KMS-11 (cell line): Measurements from ENCODE around the gene CYP26A1.

ENCODE experiments used
- H2AFZ ChIP-seq: fragments of 200-600 bp; sonication (generic); 2 replicates; pipeline ENCODE4 v1.6.1; 2016; ENCODE audit warnings: antibody characterized with exemption, mixed run types, low read depth
- H3K27ac ChIP-seq: fragments of 200-600 bp; sonication (generic); 2 replicates; pipeline ENCODE4 v1.6.1; 2016; ENCODE audit warnings: mild to moderate bottlenecking, mixed run types
- H3K27me3 ChIP-seq: fragments of 200-600 bp; sonication (generic); 2 replicates; pipeline ENCODE4 v1.6.1; 2017; ENCODE audit warnings: mild to moderate bottlenecking, low read depth, mixed run types, moderate library complexity; ENCODE audit not compliant: insufficient read depth
- H3K36me3 ChIP-seq: fragments of 200-600 bp; sonication (generic); 2 replicates; pipeline ENCODE4 v1.6.1; 2017; ENCODE audit warnings: mild to moderate bottlenecking, mixed run types; ENCODE audit not compliant: insufficient read depth
- H3K4me1 ChIP-seq: fragments of 200-600 bp; sonication (generic); 2 replicates; pipeline ENCODE4 v1.6.1; 2016; ENCODE audit warnings: mild to moderate bottlenecking, low read depth, mixed run types; ENCODE audit not compliant: poor library complexity, severe bottlenecking
- H3K4me2 ChIP-seq: fragments of 200-600 bp; sonication (generic); 2 replicates; pipeline ENCODE4 v1.7.0; 2016; ENCODE audit warnings: mild to moderate bottlenecking, mixed run types
- H3K4me3 ChIP-seq: fragments of 200-600 bp; sonication (generic); IDR thresholded peaks from 2 replicates; pipeline ENCODE4 v1.6.1; 2017; ENCODE audit warnings: low read depth, low read length, mixed read lengths; ENCODE audit not compliant: insufficient read depth
- H3K79me2 ChIP-seq: fragments of 200-600 bp; sonication (generic); 2 replicates; pipeline ENCODE4 v1.6.1; 2016; ENCODE audit warnings: low read depth, mixed run types; ENCODE audit not compliant: insufficient read depth
- H3K9ac ChIP-seq: fragments of 200-600 bp; sonication (generic); 2 replicates; pipeline ENCODE4 v1.6.1; 2016; ENCODE audit warnings: mild to moderate bottlenecking, mixed run types
- H4K20me1 ChIP-seq: fragments of 200-600 bp; sonication (generic); 2 replicates; pipeline ENCODE4 v1.6.1; 2016; ENCODE audit warnings: mild to moderate bottlenecking, mixed run types; ENCODE audit not compliant: insufficient read depth
- TF ChIP-seq, protein P1 (sequence below): fragments of 200-600 bp; sonication (generic); conservative IDR thresholded peaks from 2 replicates; pipeline ENCODE4 v1.6.1; 2017; ENCODE audit warnings: low read depth, mild to moderate bottlenecking, antibody characterized with exemption, low read length, moderate library complexity, mixed read lengths

CYP26A1 gene

DNA sequence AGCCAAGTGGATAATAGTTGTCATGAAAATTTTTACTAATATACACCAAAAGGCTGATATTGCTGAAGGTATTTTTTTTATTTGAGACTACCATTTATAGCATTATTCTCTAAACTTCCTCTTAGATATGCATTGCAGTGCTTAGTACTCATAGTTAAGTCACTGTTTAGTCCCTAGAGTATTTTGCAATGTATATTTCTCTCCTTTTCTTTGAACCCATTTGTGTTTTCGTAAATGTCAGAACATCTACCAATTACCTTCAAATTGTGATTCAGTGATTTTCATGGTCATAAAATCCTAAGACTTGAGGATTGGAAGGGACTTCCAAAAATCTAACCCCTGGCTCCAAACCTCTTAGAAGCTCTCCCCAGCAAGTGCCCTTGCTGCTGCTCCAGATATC is 34.6 kb upstream of the CYP26A1 start:
- H3K4me3 ChIP-seq: no peak overlapping the region
- H3K4me1 ChIP-seq: peaks cover 22% of the 10 kb centered on the region
- no peaks in the 10 kb centered on the region for H4K20me1 ChIP-seq
- H3K27me3 ChIP-seq: no peaks in the 10 kb centered on the region
- H3K27ac ChIP-seq: no peak overlapping the region
- no peak overlapping the region for H2AFZ ChIP-seq
- H3K4me2 ChIP-seq: no peak overlapping the region
- H3K9ac ChIP-seq: no peak overlapping the region
- TF ChIP-seq, protein P1, sequence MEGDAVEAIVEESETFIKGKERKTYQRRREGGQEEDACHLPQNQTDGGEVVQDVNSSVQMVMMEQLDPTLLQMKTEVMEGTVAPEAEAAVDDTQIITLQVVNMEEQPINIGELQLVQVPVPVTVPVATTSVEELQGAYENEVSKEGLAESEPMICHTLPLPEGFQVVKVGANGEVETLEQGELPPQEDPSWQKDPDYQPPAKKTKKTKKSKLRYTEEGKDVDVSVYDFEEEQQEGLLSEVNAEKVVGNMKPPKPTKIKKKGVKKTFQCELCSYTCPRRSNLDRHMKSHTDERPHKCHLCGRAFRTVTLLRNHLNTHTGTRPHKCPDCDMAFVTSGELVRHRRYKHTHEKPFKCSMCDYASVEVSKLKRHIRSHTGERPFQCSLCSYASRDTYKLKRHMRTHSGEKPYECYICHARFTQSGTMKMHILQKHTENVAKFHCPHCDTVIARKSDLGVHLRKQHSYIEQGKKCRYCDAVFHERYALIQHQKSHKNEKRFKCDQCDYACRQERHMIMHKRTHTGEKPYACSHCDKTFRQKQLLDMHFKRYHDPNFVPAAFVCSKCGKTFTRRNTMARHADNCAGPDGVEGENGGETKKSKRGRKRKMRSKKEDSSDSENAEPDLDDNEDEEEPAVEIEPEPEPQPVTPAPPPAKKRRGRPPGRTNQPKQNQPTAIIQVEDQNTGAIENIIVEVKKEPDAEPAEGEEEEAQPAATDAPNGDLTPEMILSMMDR: no peak
- H3K36me3 ChIP-seq: no peaks in the 10 kb centered on the region
- H3K79me2 ChIP-seq: no peaks in the 10 kb centered on the region

DNA sequence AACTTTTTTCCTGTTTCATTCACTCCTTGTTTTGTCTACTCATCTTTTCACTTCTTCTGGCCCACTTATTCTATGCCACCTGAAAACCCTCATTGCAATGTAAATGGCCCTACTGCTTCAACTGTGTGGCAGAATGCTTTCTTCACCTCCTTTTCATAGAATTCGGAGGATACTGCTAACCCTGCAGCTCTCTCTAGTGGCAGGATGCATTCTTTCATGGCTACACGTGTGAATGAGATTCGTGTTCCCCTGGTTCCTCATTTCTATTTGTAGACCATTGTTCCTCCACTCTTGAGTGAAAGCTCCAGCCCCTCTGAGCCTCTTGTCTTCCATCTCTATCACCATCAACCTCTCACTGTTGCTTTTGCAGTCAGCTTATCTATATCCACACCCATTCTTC is 34.0 kb upstream of the CYP26A1 start:
- TF ChIP-seq, protein P1: peak; percentile 58
- no peak overlapping the region for H3K4me2 ChIP-seq
- H2AFZ ChIP-seq: no peak overlapping the region
- no peaks in the 10 kb centered on the region for H3K36me3 ChIP-seq
- no peaks in the 10 kb centered on the region for H3K79me2 ChIP-seq
- no peaks in the 10 kb centered on the region for H3K27me3 ChIP-seq
- no peak overlapping the region for H3K27ac ChIP-seq
- no peaks in the 10 kb centered on the region for H4K20me1 ChIP-seq
- H3K9ac ChIP-seq: no peak overlapping the region
- no peak overlapping the region for H3K4me3 ChIP-seq
- H3K4me1 ChIP-seq: peaks cover 16% of the 10 kb centered on the region

DNA sequence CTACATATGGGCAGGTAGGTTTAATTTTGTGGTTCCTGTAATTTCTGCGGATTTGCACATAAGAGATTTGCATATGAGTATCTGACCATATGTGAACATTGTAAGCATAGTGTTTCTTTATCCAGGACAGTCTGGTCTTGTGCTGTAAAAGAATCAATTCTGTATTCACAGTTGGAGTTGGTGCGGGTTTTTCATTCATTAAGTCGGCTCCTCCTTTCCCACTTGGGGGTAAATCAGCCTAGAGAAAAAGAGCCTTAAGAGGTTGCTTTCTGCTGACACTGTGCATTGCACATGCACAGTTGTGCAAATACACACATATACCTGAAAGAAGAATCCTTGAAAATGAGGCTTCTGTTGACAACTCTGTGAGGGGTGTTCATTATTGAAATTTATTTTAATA is 19.2 kb upstream of the CYP26A1 start:
- H3K79me2 ChIP-seq: no peaks in the 10 kb centered on the region
- no peaks in the 10 kb centered on the region for H4K20me1 ChIP-seq
- no peaks in the 10 kb centered on the region for H3K36me3 ChIP-seq
- H3K4me2 ChIP-seq: no peak overlapping the region
- no peak overlapping the region for H2AFZ ChIP-seq
- H3K4me1 ChIP-seq: peaks cover 19% of the 10 kb centered on the region
- H3K27ac ChIP-seq: no peak overlapping the region
- no peak overlapping the region for H3K9ac ChIP-seq
- TF ChIP-seq, protein P1: no peak
- H3K4me3 ChIP-seq: no peak overlapping the region
- no peaks in the 10 kb centered on the region for H3K27me3 ChIP-seq

DNA sequence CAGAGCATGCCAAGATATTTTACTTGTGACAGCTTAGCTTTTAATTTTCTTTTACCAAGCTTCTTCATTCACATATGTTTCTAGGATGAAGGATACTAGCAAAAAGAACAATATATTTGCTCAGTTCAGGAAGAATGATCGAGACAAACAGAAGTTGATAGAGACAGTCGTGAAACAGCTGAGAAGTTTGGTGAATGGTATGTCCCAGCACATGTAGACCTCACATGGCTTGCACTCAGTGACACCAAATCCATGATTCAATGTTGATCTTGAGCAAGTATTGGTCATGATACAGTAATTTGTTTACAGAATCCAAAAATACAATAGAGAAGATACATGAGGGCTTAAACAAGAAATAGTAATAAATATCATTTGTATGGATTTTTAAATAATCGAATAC is 15.6 kb upstream of the CYP26A1 start:
- Histone ChIP-seq H3K4me1 (peaks cover 22% of the 10 kb centered on the region), H3K4me2 (peak overlapping the region; percentile 43), H3K4me3 (no peak overlapping the region), H4K20me1 (no peaks in the 10 kb centered on the region), H3K79me2 (no peaks in the 10 kb centered on the region), H3K36me3 (no peaks in the 10 kb centered on the region), H3K9ac (no peak overlapping the region), H3K27me3 (no peaks in the 10 kb centered on the region), H2AFZ (no peak overlapping the region), H3K27ac (no peak overlapping the region)
- TF ChIP-seq, protein P1: no peak
